HL-60 (cell line): ENCODE results near the gene DLL1.

ENCODE experiments used
- DNase-seq, 2 experiments: peaks; one replicate each; pipeline ENCODE4 v3.0.0-alpha.2; 2010 to 2020; ENCODE audit warnings: low read depth in 1 of 2, low spot score in 1 of 2
- H3K27ac ChIP-seq: fragments of 250-450 bp; sonication (Bioruptor Pico); replicated peaks from 2 replicates; pipeline ENCODE4 v1.5.1; 2020; ENCODE audit warnings: mild to moderate bottlenecking, moderate library complexity
- H3K27me3 ChIP-seq: fragments of 250-450 bp; sonication (Bioruptor Pico); 2 replicates; pipeline ENCODE4 v1.5.1; 2021; ENCODE audit warnings: mild to moderate bottlenecking, moderate library complexity; ENCODE audit not compliant: insufficient read depth, poor library complexity, severe bottlenecking
- H3K4me3 ChIP-seq: replicated peaks from 2 replicates; pipeline ENCODE4 v1.5.1; 2011; ENCODE audit warnings: mild to moderate bottlenecking, control low read depth, low read length; ENCODE audit not compliant: insufficient read depth
- GABPA ChIP-seq: IDR thresholded peaks from 2 replicates; pipeline ENCODE4 v1.6.1; 2012; ENCODE audit warnings: low read depth
- POLR2AphosphoS5 ChIP-seq: IDR thresholded peaks from 2 replicates; pipeline ENCODE4 v1.6.1; 2012; ENCODE audit warnings: low read depth
- SPI1 ChIP-seq: IDR thresholded peaks from 2 replicates; pipeline ENCODE4 v1.6.1; 2012; ENCODE audit warnings: low read depth, mild to moderate bottlenecking, borderline replicate concordance
- TF ChIP-seq, protein P1 (sequence below): IDR thresholded peaks from one replicate; pipeline ENCODE4 v1.5.1; 2011; ENCODE audit warnings: low read length, control low read depth, inconsistent platforms; ENCODE audit not compliant: insufficient read depth
- TF ChIP-seq, protein P2 (sequence below): IDR thresholded peaks from 2 replicates; pipeline ENCODE4 v1.6.1; 2012; ENCODE audit warnings: low read depth; ENCODE audit not compliant: insufficient replicate concordance

The DLL1 gene

DNA sequence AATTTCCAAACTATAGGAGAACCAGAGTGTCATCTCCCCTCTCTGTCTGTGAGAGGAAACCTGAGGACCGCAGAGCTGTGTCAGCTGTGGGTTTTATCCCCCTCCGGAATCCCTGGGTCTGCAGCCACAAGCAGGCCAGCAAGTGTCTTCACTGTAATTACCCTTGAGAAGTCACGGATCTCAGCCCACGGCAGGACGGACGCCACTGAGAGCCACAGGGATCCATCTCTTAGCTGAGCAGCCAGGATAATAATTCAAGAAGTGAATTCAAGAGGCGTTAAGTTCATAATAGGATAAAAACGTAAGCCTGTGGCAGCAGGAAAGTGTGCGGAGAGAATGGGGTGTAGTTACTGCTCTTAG is 37.0 kb downstream of the DLL1 start:
- Histone ChIP-seq H3K27ac (no peak overlapping the region), H3K4me3 (no peak overlapping the region), H3K27me3 (peaks cover 4% of the 10 kb centered on the region)
- TF ChIP-seq, protein P1, sequence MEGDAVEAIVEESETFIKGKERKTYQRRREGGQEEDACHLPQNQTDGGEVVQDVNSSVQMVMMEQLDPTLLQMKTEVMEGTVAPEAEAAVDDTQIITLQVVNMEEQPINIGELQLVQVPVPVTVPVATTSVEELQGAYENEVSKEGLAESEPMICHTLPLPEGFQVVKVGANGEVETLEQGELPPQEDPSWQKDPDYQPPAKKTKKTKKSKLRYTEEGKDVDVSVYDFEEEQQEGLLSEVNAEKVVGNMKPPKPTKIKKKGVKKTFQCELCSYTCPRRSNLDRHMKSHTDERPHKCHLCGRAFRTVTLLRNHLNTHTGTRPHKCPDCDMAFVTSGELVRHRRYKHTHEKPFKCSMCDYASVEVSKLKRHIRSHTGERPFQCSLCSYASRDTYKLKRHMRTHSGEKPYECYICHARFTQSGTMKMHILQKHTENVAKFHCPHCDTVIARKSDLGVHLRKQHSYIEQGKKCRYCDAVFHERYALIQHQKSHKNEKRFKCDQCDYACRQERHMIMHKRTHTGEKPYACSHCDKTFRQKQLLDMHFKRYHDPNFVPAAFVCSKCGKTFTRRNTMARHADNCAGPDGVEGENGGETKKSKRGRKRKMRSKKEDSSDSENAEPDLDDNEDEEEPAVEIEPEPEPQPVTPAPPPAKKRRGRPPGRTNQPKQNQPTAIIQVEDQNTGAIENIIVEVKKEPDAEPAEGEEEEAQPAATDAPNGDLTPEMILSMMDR, result no peak
- TF ChIP-seq, protein P2, sequence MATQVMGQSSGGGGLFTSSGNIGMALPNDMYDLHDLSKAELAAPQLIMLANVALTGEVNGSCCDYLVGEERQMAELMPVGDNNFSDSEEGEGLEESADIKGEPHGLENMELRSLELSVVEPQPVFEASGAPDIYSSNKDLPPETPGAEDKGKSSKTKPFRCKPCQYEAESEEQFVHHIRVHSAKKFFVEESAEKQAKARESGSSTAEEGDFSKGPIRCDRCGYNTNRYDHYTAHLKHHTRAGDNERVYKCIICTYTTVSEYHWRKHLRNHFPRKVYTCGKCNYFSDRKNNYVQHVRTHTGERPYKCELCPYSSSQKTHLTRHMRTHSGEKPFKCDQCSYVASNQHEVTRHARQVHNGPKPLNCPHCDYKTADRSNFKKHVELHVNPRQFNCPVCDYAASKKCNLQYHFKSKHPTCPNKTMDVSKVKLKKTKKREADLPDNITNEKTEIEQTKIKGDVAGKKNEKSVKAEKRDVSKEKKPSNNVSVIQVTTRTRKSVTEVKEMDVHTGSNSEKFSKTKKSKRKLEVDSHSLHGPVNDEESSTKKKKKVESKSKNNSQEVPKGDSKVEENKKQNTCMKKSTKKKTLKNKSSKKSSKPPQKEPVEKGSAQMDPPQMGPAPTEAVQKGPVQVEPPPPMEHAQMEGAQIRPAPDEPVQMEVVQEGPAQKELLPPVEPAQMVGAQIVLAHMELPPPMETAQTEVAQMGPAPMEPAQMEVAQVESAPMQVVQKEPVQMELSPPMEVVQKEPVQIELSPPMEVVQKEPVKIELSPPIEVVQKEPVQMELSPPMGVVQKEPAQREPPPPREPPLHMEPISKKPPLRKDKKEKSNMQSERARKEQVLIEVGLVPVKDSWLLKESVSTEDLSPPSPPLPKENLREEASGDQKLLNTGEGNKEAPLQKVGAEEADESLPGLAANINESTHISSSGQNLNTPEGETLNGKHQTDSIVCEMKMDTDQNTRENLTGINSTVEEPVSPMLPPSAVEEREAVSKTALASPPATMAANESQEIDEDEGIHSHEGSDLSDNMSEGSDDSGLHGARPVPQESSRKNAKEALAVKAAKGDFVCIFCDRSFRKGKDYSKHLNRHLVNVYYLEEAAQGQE, result no peak
- TF ChIP-seq GABPA, result no peak
- no peak for TF ChIP-seq SPI1
- no peak for TF ChIP-seq POLR2AphosphoS5
- DNase-seq, result no peak

DNA sequence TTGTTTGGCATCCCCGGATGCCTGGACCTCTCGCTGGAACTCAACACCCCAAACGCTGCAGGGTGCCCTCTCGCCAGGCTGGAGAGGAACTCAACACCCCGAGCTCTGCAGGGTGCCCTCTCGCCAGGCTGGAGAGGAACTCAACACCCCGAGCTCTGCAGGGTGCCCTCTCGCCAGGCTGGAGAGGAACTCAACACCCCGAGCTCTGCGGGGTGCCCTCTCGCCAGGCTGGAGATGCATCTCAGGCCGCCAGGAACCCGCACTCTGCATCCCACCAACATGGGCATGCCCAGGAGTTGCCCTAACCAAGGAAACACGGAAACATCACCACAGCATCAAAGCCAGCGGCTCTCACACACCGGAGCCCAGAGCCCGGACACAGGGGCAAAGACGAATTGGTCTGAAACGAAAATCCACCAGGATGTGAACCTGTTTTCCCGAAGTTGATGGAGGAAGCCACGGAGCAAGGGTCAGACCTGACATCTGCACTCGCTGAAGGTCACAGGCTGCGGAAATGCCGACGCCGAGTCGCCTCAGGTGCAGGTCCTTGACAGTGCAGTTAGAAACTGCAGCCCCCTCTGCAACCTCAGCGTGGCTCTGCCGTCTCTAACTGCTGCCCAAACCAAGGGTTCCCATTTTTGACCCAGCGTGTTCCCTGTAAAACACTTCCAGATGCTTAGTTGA is 37.5 kb downstream of the DLL1 start:
- no peak for DNase-seq
- Histone ChIP-seq H3K4me3 (no peak overlapping the region), H3K27ac (no peak overlapping the region), H3K27me3 (peaks cover 4% of the 10 kb centered on the region)
- TF ChIP-seq, protein P2, result no peak
- TF ChIP-seq, protein P1, result no peak

DNA sequence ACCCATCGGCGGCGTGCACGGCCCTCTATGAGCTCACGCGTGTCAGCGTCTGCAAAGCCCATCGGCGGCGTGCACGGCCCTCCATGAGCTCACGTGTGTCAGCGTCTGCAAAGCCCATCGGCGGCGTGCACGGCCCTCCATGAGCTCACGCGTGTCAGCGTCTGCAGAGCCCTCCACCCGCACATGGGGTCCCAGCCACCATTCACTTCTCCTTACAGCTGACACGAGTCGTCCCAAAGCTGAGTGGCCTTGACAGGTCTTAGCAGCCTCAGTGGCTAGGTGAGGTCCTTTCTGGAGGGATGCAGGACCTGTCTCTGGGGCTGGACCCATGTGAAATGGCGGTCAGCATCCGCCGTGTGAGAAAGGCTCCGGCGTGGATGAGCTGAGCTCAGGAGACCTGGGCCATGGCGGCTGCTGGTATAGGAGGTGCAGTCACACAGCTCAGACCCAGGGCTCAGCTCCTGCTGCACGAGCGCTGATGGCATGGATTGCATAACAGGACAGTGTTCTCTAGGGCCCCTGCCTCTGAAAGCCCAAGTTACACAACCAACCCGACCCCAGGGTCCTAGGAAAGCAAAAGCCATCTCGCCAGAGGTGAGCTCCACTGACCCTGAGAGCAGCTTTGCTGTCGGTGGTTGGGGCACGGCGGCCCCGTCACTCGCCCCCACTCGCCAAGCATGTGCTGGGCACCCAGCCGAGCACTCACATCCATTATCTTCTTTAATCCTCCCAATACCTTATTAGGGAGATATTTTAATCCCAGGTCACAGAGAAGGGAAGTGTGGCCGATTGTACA is 38.9 kb downstream of the DLL1 start:
- Histone ChIP-seq H3K4me3 (no peak overlapping the region), H3K27me3 (peaks cover 4% of the 10 kb centered on the region), H3K27ac (no peak overlapping the region)
- DNase-seq, result no peak
- TF ChIP-seq SPI1 (no peak), GABPA (no peak), POLR2AphosphoS5 (no peak)
- TF ChIP-seq, protein P2, result no peak
- TF ChIP-seq, protein P1, result no peak
